ENCODE results near the gene VAV1.

DNA sequence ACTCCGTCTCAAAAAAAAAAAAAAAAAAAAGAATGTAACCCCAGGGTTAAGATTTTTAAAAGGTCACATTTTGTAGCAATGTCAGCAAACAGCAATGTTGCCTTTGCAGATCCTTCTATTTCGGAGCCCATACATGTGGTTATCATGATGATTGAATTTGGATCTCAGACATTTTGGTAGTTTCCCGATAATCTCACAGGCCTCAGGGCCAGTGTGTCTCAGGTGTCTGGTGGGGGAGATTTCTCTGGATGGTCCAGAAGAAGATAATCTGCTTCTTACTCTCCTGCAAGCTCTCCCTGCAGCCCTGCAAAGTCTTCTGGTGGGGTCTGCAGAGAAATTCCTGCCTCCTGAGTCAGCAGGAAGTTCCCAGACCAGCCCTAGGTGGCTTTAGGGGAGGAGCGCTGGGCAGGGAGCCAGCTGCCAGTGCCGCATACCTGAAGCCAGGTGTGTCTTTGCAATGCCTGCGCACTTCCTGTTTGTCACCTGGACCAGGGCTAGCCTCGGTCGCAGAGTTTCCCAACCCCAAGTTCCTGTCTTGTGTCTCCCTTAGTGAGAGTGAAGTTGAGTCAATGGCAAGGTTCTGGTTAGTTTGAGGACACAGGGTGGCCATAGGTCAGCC, 6.7 kb upstream of the VAV1 start:
- TF ChIP-seq, protein P1, sequence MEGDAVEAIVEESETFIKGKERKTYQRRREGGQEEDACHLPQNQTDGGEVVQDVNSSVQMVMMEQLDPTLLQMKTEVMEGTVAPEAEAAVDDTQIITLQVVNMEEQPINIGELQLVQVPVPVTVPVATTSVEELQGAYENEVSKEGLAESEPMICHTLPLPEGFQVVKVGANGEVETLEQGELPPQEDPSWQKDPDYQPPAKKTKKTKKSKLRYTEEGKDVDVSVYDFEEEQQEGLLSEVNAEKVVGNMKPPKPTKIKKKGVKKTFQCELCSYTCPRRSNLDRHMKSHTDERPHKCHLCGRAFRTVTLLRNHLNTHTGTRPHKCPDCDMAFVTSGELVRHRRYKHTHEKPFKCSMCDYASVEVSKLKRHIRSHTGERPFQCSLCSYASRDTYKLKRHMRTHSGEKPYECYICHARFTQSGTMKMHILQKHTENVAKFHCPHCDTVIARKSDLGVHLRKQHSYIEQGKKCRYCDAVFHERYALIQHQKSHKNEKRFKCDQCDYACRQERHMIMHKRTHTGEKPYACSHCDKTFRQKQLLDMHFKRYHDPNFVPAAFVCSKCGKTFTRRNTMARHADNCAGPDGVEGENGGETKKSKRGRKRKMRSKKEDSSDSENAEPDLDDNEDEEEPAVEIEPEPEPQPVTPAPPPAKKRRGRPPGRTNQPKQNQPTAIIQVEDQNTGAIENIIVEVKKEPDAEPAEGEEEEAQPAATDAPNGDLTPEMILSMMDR (IDR thresholded peaks at IDR 0.05): no peak
- no peak for TF ChIP-seq ZFX (IDR thresholded peaks at IDR 0.05; ENCODE audit: borderline replicate concordance)
